LNCaP clone FGC (cell line): ENCODE measurements around the gene SLC32A1.

Source experiments
- DNase-seq: peaks from one replicate; pipeline ENCODE4 v3.0.0-alpha.2; 2011; ENCODE audit warnings: low read depth
- H3K4me3 ChIP-seq: 2 replicates; pipeline ENCODE4 v1.5.1; 2011; ENCODE audit warnings: mild to moderate bottlenecking, low read depth, low read length, control low read depth
- TF ChIP-seq, protein P1 (sequence below): IDR thresholded peaks from 2 replicates; pipeline ENCODE4 v1.5.1; 2012; ENCODE audit warnings: mild to moderate bottlenecking; ENCODE audit not compliant: control insufficient read depth, insufficient read depth; ENCODE audit errors: extremely low read depth

SLC32A1 gene

DNA sequence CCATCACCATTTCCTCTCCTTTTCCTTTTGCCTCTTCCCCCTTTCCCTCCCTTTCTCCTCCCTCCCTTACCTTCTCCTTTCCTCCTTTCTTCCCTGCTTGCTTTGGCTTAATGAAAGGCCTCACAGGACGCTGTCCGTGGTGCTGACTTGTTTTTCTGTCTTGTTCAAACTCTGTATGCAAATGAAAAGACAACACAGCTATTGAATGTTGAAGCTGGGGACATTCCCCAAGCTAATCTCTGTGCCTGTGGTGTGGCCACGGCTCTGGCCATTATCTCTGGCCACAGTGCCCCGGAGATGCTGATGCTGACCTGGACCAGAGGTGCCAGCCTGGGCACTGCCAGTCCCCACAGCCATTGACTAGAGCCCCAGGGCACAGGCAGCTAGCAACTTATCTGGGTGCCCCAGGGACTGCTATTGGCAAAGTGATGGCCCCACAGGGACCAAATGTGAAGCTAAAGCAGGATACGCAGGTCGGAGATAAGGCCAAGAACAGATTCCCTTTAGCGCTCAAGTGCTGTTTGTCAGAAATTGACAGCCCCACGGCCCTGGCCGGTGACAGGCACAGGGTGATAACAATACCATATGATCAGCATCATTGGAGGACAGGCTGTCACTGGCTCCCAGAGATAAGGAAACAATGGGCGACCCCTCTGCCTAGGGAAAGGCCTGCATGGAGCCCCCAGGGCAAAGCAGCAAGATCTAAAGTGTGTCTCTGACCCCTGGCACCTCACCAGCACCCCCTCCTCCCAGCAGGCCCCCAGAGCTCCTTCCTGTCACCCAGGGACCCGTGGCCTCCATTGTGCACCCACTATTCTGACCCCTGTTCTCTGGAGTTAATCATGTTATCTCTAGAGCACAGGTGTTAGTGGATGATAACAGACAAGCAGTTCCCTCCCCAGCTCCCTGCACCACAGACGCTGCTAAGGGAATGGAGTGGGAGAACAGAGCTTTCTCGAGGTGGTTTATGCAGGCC is 31.6 kb upstream of the SLC32A1 start:
- peak; percentile 43 for DNase-seq
- TF ChIP-seq, protein P1, sequence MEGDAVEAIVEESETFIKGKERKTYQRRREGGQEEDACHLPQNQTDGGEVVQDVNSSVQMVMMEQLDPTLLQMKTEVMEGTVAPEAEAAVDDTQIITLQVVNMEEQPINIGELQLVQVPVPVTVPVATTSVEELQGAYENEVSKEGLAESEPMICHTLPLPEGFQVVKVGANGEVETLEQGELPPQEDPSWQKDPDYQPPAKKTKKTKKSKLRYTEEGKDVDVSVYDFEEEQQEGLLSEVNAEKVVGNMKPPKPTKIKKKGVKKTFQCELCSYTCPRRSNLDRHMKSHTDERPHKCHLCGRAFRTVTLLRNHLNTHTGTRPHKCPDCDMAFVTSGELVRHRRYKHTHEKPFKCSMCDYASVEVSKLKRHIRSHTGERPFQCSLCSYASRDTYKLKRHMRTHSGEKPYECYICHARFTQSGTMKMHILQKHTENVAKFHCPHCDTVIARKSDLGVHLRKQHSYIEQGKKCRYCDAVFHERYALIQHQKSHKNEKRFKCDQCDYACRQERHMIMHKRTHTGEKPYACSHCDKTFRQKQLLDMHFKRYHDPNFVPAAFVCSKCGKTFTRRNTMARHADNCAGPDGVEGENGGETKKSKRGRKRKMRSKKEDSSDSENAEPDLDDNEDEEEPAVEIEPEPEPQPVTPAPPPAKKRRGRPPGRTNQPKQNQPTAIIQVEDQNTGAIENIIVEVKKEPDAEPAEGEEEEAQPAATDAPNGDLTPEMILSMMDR, result no peak
- H3K4me3 ChIP-seq, result no peak overlapping the region

DNA sequence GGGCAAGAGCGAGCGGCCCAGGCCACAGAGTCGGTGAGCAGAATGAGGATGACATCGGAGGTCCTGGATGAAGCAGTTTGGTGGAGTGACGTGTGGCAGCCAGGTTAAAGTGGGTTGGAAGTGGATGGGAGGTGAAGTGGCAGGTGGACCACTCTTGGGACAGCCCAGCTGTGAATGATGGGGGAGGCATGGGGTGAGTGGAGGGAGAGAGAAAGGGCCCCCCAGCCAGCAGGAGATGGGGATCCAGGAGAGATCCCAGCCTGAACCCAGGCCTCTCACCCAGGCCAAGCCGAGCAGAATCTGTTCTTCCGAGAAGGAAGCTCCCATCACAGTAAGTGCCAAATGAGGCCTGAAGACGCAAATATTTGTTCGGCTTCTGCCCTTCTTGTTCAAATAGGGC is 27.0 kb upstream of the SLC32A1 start:
- DNase-seq, result no peak
- no peak overlapping the region for H3K4me3 ChIP-seq
- TF ChIP-seq, protein P1, result no peak

GRCh38 chr20:38698541-38698940 is 25.7 kb upstream of the SLC32A1 start:
- TF ChIP-seq, protein P1, result no peak
- no peak for DNase-seq
- H3K4me3 ChIP-seq, result no peak overlapping the region

- TF ChIP-seq, protein P1, result no peak
- no peak overlapping the region for H3K4me3 ChIP-seq
- DNase-seq, result no peak
Observed at GRCh38 chr20:38700141-38700540, 24.1 kb upstream of the SLC32A1 start.

- no peak for DNase-seq
- TF ChIP-seq, protein P1, result no peak
- no peak overlapping the region for H3K4me3 ChIP-seq
Observed at GRCh38 chr20:38700926-38701325, 23.4 kb upstream of the SLC32A1 start.

DNA sequence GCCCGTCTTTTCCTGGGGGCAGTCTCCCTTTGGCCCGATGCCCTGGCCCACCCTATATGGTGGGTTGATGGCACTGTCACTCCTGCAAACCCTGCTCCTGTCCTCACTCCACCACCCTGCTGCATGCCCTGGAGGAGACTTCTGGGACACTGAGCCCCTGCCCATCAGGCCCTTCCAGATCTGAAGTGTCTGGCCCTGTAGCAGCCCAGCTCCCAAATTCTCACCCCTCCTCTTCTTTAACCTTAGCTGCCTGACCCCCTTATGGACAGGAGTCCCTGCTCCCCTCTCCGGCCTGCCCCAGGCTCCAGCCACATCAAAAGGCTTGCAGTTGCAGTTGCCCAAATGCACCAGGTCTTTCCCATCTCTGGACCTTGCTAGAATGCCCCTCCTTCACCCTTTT is 20.8 kb upstream of the SLC32A1 start:
- H3K4me3 ChIP-seq, result no peak overlapping the region
- no peak for DNase-seq
- TF ChIP-seq, protein P1, result no peak
